GM18505 (cell line): ENCODE results near the gene LCN1.
"Not testable (repeated sequence)": the region's sequence is repeated elsewhere in the genome, so short reads cannot be mapped to it uniquely, and the experiment has no call there.

Source experiments
- ATAC-seq: cut with Tn5 transposase; IDR thresholded peaks from one replicate; pipeline ENCODE4 v1.9.1; 2021; ENCODE audit not compliant: unreplicated experiment
- POLR2A ChIP-seq: IDR thresholded peaks from 4 replicates; pipeline ENCODE4 v1.6.1; 2011; ENCODE audit warnings: borderline replicate concordance; ENCODE audit not compliant: insufficient read depth, insufficient read length; ENCODE audit errors: extremely low read depth

The LCN1 gene

GRCh38 chr9:135503371-135504261 is 17.6 kb upstream of the LCN1 start:
- no peak for TF ChIP-seq POLR2A
- ATAC-seq: no peak

GRCh38 chr9:135504262-135505243 is 16.7 kb upstream of the LCN1 start:
- ATAC-seq: no peak
- no peak for TF ChIP-seq POLR2A

- peak; percentile 14 for TF ChIP-seq POLR2A
- no peak for ATAC-seq
These were observed 15.6 kb upstream of the LCN1 start for GRCh38 chr9:135505406-135506187.

GRCh38 chr9:135506327-135507103 is 14.7 kb upstream of the LCN1 start:
- ATAC-seq: no peak
- TF ChIP-seq POLR2A: no peak

GRCh38 chr9:135507104-135508035 is 13.9 kb upstream of the LCN1 start:
- ATAC-seq: no peak
- no peak for TF ChIP-seq POLR2A

- no peak for TF ChIP-seq POLR2A
- no peak for ATAC-seq
These were observed 12.9 kb upstream of the LCN1 start for GRCh38 chr9:135508211-135508820.

GRCh38 chr9:135509458-135509857 is 11.8 kb upstream of the LCN1 start:
- no peak for ATAC-seq
- no peak for TF ChIP-seq POLR2A

- ATAC-seq: no peak
- TF ChIP-seq POLR2A: no peak
These were observed 9.0 kb upstream of the LCN1 start for GRCh38 chr9:135512241-135512603.

GRCh38 chr9:135512904-135513303 is 8.3 kb upstream of the LCN1 start:
- no peak for ATAC-seq
- no peak for TF ChIP-seq POLR2A

GRCh38 chr9:135513351-135513846 is 7.8 kb upstream of the LCN1 start:
- no peak for ATAC-seq

GRCh38 chr9:135513906-135514305 is 7.3 kb upstream of the LCN1 start:
- ATAC-seq: not testable (repeated sequence)

More at GRCh38 chr9:135513351-135513846, 7.8 kb upstream of the LCN1 start:
- TF ChIP-seq POLR2A: no peak
